HG03571 (cell line): Measurements from ENCODE around the gene HSDL1.

Experiments
- ATAC-seq: cut with Tn5 transposase; IDR thresholded peaks from one replicate; pipeline ENCODE4 v1.9.1; 2021; ENCODE audit not compliant: unreplicated experiment

The HSDL1 gene

GRCh38 chr16:84109598-84110335 is 35.2 kb downstream of the HSDL1 start:
- ATAC-seq: no peak

GRCh38 chr16:84107921-84108320 is 37.1 kb downstream of the HSDL1 start:
- ATAC-seq: no peak

GRCh38 chr16:84105948-84106740 is 38.8 kb downstream of the HSDL1 start:
- ATAC-seq: no peak

- no peak for ATAC-seq
These were observed 39.6 kb downstream of the HSDL1 start for GRCh38 chr16:84105301-84105815.

- ATAC-seq: no peak
These were observed 40.7 kb downstream of the HSDL1 start for GRCh38 chr16:84104231-84104630.

- no peak for ATAC-seq
These were observed 41.3 kb downstream of the HSDL1 start for GRCh38 chr16:84103678-84104077.

- ATAC-seq: no peak
These were observed 46.0 kb downstream of the HSDL1 start for GRCh38 chr16:84098939-84099338.

- ATAC-seq: no peak
These were observed 48.5 kb downstream of the HSDL1 start for GRCh38 chr16:84096447-84097005.

- no peak for ATAC-seq
These were observed 49.5 kb downstream of the HSDL1 start for GRCh38 chr16:84095466-84095865.

- no peak for ATAC-seq
These were observed 51.1 kb downstream of the HSDL1 start for GRCh38 chr16:84093879-84094270.

GRCh38 chr16:84093120-84093878 is 51.7 kb downstream of the HSDL1 start:
- ATAC-seq: no peak

- ATAC-seq: no peak
These were observed 53.5 kb downstream of the HSDL1 start for GRCh38 chr16:84091460-84091859.

GRCh38 chr16:84090211-84090610 is 54.8 kb downstream of the HSDL1 start:
- no peak for ATAC-seq

- ATAC-seq: peak; percentile 70
These were observed 56.1 kb downstream of the HSDL1 start for GRCh38 chr16:84088695-84089395.

GRCh38 chr16:84087466-84088151 is 57.4 kb downstream of the HSDL1 start:
- no peak for ATAC-seq

- no peak for ATAC-seq
These were observed 58.0 kb downstream of the HSDL1 start for GRCh38 chr16:84087001-84087400.

- no peak for ATAC-seq
These were observed 58.6 kb downstream of the HSDL1 start for GRCh38 chr16:84086341-84086740.

GRCh38 chr16:84085773-84086172 is 59.2 kb downstream of the HSDL1 start:
- no peak for ATAC-seq

- no peak for ATAC-seq
These were observed 59.7 kb downstream of the HSDL1 start for GRCh38 chr16:84085271-84085667.
